Skeletal muscle tissue (tissue), 4 donors: ENCODE measurements around the gene SYNPO2. TPM values are rescaled to one million over a fixed set of nuclear protein-coding genes. Genes with fewer than 3 reads are reported as not detected.
A peak's percentile ranks its signal among the peaks of the same experiment; 100 is the strongest.

ENCODE experiments used
- H3K27ac ChIP-seq: one replicate; pipeline ENCODE4 v1.7.0; 2013; ENCODE audit warnings: mild to moderate bottlenecking, low read depth, low read length, inconsistent platforms
- H3K27me3 ChIP-seq, 3 donors: one replicate each; pipeline ENCODE4 v1.7.0; 2013; ENCODE audit warnings: low read length in 3 of 3; ENCODE audit not compliant: control insufficient read depth in 3 of 3, insufficient read depth in 3 of 3
- H3K36me3 ChIP-seq, 3 donors: one replicate each; pipeline ENCODE4 v1.7.0; 2013; ENCODE audit warnings: low read length in 3 of 3; ENCODE audit not compliant: control insufficient read depth in 3 of 3, insufficient read depth in 3 of 3
- H3K4me1 ChIP-seq, 3 donors: one replicate each; pipeline ENCODE4 v1.7.0; 2013; ENCODE audit warnings: low read length in 3 of 3, mild to moderate bottlenecking in 3 of 3; ENCODE audit not compliant: control insufficient read depth in 3 of 3, insufficient read depth in 3 of 3
- H3K4me3 ChIP-seq, 3 donors: one replicate each; pipeline ENCODE4 v1.7.0; 2013; ENCODE audit warnings: low read length in 3 of 3
- H3K9ac ChIP-seq, 3 donors: one replicate each; pipeline ENCODE4 v1.7.0; 2013; ENCODE audit warnings: low read length in 3 of 3, mild to moderate bottlenecking in 3 of 3, moderate library complexity in 2 of 3, low read depth in 1 of 3
- H3K9me3 ChIP-seq, 3 donors: one replicate each; pipeline ENCODE4 v1.7.0; 2013; ENCODE audit warnings: low read length in 3 of 3; ENCODE audit not compliant: control insufficient read depth in 3 of 3
- total RNA-seq: library from RNA; depleted of rRNA; stranded (reverse); fragments of >200 nt; gene quantifications from one replicate; pipeline ENCODE4 v1.2.3, GENCODE V29; 2014
- donor health status: Osteomylitis.

SYNPO2 gene
- total RNA-seq, 1 donor from 2014 or later: 34.4 TPM

DNA sequence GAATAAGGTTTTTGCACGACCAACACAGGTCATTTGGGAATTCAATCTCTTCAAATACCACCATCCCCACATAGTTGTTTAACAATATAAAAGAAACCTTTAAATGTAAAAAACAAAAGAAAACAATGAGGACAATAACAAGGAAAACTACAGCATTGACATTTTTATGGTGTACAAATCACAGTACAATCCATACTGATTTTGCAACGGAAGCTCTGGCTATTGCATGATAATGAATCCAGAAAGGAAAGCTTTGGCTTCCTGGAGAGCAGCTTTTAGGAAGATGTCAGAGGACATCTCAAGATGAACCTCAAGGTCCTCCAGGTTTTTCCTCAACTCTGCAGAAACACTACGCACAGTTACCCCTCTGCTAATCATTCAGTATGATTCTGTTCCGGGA, 135.4 kb downstream of the SYNPO2 start:
- Histone ChIP-seq H3K36me3 (no peaks in the 10 kb centered on the region), H3K4me1 (peaks cover 2 to 17% (median 10%) of the 10 kb centered on the region in 3 donors), H3K9me3 (no peaks in the 10 kb centered on the region), H3K9ac (no peak overlapping the region), H3K4me3 (no peak overlapping the region), H3K27me3 (no peaks in the 10 kb centered on the region), H3K27ac (peak overlapping the region; percentile 1)

DNA sequence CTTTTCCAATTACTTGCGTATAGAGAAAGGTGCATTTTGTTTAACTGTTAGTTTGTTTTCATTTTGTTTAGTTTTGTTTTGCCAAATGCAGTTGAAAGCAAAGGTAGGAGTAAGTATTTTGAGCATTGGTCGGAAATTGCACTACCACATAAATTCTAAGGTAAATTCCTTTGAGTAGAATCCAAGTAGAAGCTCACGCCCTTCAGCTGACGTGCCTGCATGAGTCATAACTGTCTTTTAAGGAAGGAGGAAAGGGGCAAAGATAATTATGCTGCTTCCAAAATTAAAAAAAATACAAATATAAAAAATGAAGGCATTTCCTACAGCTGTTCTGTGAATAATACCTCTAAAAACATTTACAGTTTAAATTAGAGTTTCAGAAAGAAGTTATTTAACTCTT, 136.8 kb downstream of the SYNPO2 start:
- H3K36me3 ChIP-seq: peaks cover 7 to 8% (median 8%) of the 10 kb centered on the region in 3 donors
- H3K27ac ChIP-seq: peak overlapping the region; percentile 97
- H3K9ac ChIP-seq: peak overlapping the region; percentile 61 to 97 (median 89)
- no peaks in the 10 kb centered on the region for H3K9me3 ChIP-seq
- peak overlapping the region; percentile 16 to 82 (median 23) for H3K4me3 ChIP-seq
- no peaks in the 10 kb centered on the region for H3K27me3 ChIP-seq
- H3K4me1 ChIP-seq: peaks cover 3 to 24% (median 10%) of the 10 kb centered on the region in 3 donors

DNA sequence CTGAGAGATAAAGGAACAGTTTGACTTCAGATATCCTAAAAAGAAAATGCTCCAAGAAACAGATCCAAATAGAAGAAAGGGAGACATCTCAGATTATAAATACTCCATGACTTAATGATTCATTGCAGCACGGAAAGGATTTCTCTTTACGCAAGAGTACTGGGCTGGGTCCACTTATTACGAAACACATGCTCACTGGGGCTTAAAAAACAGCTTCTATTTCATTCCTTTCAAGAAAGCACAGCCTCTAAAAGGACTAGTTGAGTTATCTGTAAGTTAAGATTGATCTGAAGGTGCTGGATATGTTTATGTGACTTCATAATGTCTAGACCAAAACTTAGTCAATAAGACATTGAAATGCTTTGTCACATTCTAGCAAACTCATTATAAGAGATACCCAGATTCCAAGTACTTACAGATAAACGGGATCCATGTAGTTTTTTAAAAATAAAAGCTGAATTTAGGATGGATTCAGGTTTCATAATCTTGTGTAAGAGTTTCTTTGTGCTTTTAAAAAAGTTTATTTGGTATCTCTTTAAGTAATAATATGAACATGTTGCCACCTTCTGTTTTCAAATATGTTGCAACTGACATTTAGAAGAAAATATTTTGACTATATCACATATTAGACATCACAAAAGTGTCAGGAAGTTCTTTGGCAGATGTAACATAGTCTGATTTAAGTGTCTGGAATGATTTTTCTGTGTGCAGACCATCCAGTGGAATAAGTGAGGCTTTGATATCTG, 137.4 kb downstream of the SYNPO2 start:
- peaks cover 4 to 30% (median 10%) of the 10 kb centered on the region in 3 donors for H3K4me1 ChIP-seq
- H3K27ac ChIP-seq: peak overlapping the region; percentile 97
- no peaks in the 10 kb centered on the region for H3K27me3 ChIP-seq
- peak overlapping the region; percentile 79 to 83 (median 82) for H3K4me3 ChIP-seq
- H3K36me3 ChIP-seq: peaks cover 14 to 15% (median 15%) of the 10 kb centered on the region in 3 donors
- no peaks in the 10 kb centered on the region for H3K9me3 ChIP-seq
- H3K9ac ChIP-seq: peak overlapping the region; percentile 89 to 97 (median 95)

DNA sequence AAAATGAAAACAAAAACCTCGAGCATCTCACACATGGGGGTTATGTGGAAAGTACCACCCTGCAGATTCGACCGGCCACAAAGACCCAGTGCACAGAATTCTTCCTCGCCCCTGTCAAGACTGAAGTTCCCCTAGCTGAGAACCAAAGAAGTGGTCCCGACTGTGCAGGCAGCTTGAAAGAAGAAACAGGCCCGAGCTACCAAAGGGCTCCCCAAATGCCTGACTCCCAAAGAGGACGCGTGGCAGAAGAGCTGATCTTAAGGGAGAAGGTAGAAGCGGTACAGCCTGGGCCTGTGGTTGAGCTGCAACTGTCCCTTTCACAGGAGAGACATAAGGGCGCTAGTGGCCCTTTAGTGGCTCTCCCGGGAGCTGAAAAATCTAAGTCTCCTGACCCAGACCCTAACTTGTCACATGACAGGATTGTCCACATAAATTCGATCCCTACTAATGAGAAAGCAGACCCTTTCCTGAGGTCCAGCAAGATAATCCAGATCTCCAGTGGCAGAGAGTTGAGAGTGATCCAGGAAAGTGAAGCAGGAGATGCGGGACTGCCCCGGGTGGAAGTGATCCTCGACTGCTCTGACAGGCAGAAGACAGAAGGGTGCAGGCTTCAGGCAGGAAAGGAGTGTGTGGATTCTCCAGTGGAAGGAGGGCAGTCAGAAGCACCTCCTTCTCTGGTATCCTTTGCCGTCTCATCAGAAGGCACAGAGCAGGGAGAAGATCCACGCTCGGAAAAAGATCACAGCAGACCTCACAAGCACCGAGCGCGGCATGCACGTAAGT, 138.2 kb downstream of the SYNPO2 start:
- peak overlapping the region; percentile 97 for H3K27ac ChIP-seq
- peak overlapping the region; percentile 79 to 83 (median 82) for H3K4me3 ChIP-seq
- H3K36me3 ChIP-seq: peaks cover 21 to 23% (median 22%) of the 10 kb centered on the region in 3 donors
- peaks cover 7 to 33% (median 10%) of the 10 kb centered on the region in 3 donors for H3K4me1 ChIP-seq
- H3K9ac ChIP-seq: peak overlapping the region; percentile 89 to 97 (median 95)
- no peaks in the 10 kb centered on the region for H3K27me3 ChIP-seq
- no peaks in the 10 kb centered on the region for H3K9me3 ChIP-seq

DNA sequence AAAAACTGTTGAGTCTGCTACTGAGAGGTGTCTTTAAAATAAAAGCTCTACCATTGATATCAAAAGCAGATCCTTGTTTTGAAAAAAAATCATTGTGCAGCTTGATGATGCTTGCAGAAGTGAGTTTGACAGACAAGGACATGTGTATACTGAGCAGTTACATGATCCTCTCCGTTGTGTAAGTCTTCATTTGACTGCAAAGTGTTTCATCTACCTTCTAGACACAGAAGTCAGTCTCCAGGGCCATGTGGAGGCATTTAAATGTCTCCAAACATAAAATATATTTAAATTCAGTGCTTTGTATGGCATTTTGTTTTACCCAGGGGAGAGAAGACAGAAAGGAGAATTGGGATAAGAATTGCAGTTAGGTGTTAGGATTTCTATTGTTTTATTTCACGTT, 139.2 kb downstream of the SYNPO2 start:
- peaks cover 22 to 25% (median 24%) of the 10 kb centered on the region in 3 donors for H3K36me3 ChIP-seq
- H3K27me3 ChIP-seq: no peaks in the 10 kb centered on the region
- no peaks in the 10 kb centered on the region for H3K9me3 ChIP-seq
- peaks cover 7 to 34% (median 10%) of the 10 kb centered on the region in 3 donors for H3K4me1 ChIP-seq
- H3K27ac ChIP-seq: peak overlapping the region; percentile 97
- H3K4me3 ChIP-seq: peak overlapping the region; percentile 79 to 83 (median 82)
- peak overlapping the region; percentile 89 to 97 (median 95) for H3K9ac ChIP-seq

DNA sequence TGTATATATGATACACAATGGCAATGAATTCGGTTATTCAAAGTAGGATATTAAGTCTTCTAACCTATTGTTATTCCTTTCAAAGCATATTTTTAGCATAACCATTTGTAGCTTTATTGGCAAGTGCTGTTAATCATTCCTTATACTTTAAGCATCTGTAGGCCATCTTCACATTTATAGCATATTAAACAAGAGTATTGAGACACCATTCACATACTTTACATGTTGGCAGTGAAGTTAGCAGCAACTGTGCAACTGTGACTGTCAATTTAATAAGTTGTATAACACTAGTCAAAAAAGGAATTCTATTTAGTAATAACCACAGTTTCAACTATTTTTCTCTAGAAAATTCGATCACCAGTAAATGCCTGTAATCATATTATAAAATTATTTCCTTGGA, 139.6 kb downstream of the SYNPO2 start:
- H3K27me3 ChIP-seq: no peaks in the 10 kb centered on the region
- no peaks in the 10 kb centered on the region for H3K9me3 ChIP-seq
- H3K9ac ChIP-seq: peak overlapping the region; percentile 89 to 97 (median 95)
- peak overlapping the region; percentile 97 for H3K27ac ChIP-seq
- peaks cover 22 to 28% (median 24%) of the 10 kb centered on the region in 3 donors for H3K36me3 ChIP-seq
- H3K4me1 ChIP-seq: peaks cover 9 to 34% (median 13%) of the 10 kb centered on the region in 3 donors
- peak overlapping the region; percentile 79 to 83 (median 82) for H3K4me3 ChIP-seq

DNA sequence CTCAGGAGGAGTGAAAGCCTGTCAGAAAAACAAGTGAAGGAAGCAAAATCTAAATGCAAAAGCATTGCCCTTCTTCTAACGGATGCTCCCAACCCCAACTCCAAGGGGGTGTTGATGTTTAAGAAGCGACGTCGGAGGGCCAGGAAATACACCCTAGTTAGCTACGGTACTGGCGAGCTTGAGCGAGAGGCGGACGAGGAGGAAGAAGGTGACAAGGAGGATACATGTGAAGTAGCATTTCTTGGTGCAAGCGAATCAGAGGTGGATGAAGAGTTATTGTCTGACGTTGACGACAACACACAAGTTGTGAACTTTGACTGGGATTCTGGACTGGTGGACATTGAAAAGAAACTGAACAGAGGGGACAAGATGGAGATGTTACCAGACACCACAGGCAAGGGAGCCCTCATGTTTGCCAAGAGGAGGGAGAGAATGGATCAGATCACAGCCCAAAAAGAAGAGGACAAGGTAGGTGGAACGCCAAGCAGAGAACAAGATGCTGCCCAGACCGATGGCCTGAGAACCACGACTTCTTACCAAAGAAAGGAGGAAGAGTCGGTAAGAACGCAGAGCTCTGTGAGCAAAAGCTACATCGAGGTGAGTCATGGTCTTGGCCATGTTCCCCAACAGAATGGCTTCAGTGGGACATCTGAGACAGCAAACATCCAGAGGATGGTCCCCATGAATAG, 141.3 kb downstream of the SYNPO2 start:
- Histone ChIP-seq H3K9ac (peak overlapping the region; percentile 84 to 95 (median 91)), H3K27me3 (no peaks in the 10 kb centered on the region), H3K4me1 (peaks cover 20 to 44% (median 26%) of the 10 kb centered on the region in 3 donors), H3K9me3 (no peaks in the 10 kb centered on the region), H3K27ac (peak overlapping the region; percentile 97), H3K36me3 (peaks cover 22 to 28% (median 24%) of the 10 kb centered on the region in 3 donors), H3K4me3 (peak overlapping the region; percentile 71 to 82 (median 80))

DNA sequence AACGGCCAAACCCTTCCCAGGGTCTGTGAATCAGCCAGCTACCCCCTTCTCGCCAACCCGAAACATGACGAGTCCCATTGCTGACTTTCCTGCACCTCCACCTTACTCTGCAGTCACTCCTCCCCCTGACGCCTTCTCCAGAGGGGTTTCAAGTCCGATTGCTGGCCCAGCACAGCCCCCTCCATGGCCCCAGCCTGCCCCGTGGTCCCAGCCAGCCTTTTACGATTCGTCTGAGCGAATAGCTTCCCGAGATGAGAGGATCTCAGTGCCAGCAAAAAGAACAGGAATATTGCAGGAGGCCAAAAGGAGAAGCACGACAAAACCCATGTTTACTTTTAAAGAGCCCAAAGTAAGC, 141.9 kb downstream of the SYNPO2 start:
- Histone ChIP-seq H3K27me3 (no peaks in the 10 kb centered on the region), H3K36me3 (peaks cover 22 to 28% (median 24%) of the 10 kb centered on the region in 3 donors), H3K27ac (peak overlapping the region; percentile 97), H3K4me1 (peaks cover 23 to 48% (median 24%) of the 10 kb centered on the region in 3 donors), H3K4me3 (peak overlapping the region; percentile 71 to 82 (median 80)), H3K9me3 (no peaks in the 10 kb centered on the region), H3K9ac (peak overlapping the region; percentile 84 to 95 (median 91))

DNA sequence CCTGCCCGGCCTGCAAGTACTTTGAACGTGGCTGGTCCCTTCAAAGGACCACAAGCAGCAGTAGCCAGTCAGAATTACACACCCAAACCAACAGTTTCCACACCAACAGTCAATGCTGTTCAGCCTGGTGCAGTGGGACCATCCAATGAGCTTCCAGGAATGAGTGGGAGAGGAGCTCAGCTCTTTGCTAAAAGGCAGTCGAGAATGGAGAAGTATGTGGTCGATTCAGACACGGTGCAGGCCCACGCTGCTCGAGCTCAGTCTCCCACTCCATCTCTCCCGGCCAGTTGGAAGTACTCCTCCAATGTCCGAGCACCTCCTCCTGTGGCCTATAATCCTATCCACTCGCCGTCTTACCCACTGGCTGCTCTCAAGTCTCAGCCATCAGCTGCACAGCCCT, 142.6 kb downstream of the SYNPO2 start:
- H3K27ac ChIP-seq: peak overlapping the region; percentile 97
- H3K4me1 ChIP-seq: peaks cover 22 to 53% (median 24%) of the 10 kb centered on the region in 3 donors
- no peaks in the 10 kb centered on the region for H3K27me3 ChIP-seq
- H3K4me3 ChIP-seq: peak overlapping the region; percentile 71 to 82 (median 80)
- no peaks in the 10 kb centered on the region for H3K9me3 ChIP-seq
- peak overlapping the region; percentile 71 to 95 (median 84) for H3K9ac ChIP-seq
- H3K36me3 ChIP-seq: peaks cover 22 to 28% (median 24%) of the 10 kb centered on the region in 3 donors
